ENCODE data around the gene NBPF15.
A peak's percentile ranks its signal among the peaks of the same experiment; 100 is the strongest.
"Not testable (repeated sequence)": the region's sequence is repeated elsewhere in the genome, so short reads cannot be mapped to it uniquely, and the experiment has no call there.

The NBPF15 gene

DNA sequence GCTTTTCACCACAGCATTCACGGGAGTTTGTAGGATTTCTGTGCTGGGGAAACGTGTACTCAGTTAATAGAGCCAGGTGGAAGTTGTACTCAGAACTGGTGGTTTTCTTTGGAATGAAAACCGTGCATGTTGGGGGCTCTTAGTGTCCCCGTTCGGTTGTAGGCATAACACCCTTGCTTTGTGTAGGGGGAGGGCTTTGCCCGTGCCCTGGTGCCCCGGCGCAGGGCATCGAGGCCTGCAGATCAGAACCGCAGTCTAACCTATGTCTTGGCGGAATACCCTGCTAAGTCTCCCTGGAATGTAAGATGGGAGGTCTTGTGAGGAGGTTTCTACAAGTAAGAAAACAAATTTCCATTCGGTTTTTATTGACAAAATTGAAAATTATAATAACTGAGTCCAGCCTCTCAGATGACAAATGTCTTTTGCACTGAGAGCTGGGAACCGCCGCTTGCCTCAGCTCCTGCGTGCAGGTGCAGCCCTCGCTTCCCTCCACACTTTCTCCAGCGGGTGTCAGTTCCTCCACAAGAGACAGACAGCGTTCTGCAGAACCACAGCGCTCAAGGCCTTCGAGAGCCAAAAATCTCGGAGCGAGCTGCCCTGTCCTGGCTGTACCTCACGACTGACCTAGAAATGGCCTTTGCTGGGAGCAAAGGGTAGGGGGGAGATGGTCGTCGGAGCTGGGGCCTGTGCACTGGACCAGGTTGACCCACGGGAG, 47.9 kb downstream of the NBPF15 start:
- ATAC-seq (replicated peaks) = peak; percentile 11
- not testable (repeated sequence) for H3K4me1 Mint-ChIP-seq (ENCODE audit: low read depth in 2 of 2); H3K27me3 Mint-ChIP-seq; DNase-seq; H3K9me3 Mint-ChIP-seq
- Mint-ChIP-seq H3K4me3 (peak overlapping the region; percentile 89 to 95), H3K36me3 (ENCODE audit: insufficient read depth) (peaks cover 29% of the 10 kb centered on the region), H3K27ac (peak overlapping the region; percentile 99)

DNA sequence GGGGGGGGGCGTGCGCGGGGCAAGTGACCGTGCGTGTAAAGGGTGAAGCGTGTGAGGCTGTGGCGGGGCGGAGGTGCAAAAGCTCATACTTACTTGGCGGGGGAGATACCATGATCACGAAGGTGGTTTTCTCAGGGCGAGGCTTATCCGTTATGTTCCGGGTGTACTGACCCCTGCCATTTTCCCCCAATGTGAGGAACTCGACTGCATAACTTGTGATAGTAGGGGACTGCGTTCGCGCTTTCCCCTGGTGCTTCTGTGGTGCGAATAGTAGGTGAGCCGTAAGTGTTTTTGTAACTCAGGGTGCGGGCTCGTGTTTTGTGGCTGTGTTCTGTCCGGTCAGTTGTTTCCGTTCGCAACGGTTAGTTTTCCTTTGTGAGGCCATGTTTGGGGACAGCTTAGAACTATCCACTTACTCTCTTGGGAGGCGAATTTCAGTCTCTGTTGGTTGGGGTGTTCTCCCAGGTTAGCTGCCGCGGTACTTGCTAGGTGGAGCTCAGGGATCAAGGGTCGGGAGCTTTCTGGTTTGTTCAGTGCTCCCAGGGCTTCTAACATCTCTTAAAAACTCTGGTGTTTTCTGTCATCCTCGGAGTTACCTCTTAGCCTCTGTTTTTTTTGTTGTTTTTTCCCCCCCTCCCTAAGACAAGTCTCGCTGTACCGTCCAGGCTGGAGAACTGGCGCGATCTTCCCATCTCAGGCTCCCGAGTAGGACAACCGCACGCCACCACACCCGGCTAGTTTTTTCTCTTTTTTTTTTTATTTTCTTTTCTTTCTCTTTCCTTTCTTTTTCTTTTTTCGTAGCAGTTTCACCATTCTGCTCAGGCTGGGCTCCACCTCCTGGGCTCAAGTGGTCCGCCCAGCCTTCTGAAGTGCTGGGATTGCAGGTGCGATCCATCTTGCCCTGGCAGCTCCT, 48.7 kb downstream of the NBPF15 start:
- not testable (repeated sequence) for H3K27me3 Mint-ChIP-seq; H3K9me3 Mint-ChIP-seq; H3K4me1 Mint-ChIP-seq (ENCODE audit: low read depth in 2 of 2)
- Mint-ChIP-seq H3K27ac (peak overlapping the region; percentile 99), H3K36me3 (ENCODE audit: insufficient read depth) (peaks cover 29% of the 10 kb centered on the region), H3K4me3 (peak overlapping the region; percentile 89 to 95)
- DNase-seq (peak; percentile 84 to 91 (median 89)), ATAC-seq (replicated peaks) (peak; percentile 84)

DNA sequence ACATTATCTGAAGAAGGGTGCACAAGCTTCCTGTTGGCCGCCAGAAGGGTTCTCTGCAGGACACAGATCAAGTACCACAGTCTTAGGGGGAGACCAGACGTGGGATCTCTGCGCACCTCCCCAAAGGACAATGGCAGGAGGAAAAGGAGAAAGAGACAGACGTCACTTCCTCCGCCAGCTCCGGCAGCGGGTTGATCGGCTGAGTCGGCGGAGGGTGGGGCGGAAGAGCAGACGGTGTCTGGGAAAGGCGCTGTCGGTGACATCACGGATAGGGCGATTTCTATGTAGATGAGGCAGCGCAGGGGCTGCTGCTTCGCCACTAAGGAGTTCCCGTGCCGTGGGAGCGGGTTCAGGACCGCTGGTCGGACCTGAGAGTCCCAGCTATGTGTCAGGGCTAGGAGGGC, 49.4 kb downstream of the NBPF15 start:
- H3K27me3 Mint-ChIP-seq; H3K4me1 Mint-ChIP-seq (ENCODE audit: low read depth in 2 of 2); H3K9me3 Mint-ChIP-seq: not testable (repeated sequence)
- ATAC-seq (replicated peaks) (peak; percentile 61), DNase-seq (peak; percentile 66 to 78 (median 71))
- Mint-ChIP-seq H3K36me3 (ENCODE audit: insufficient read depth) (peaks cover 29% of the 10 kb centered on the region), H3K27ac (peak overlapping the region; percentile 99), H3K4me3 (peak overlapping the region; percentile 89 to 95)

DNA sequence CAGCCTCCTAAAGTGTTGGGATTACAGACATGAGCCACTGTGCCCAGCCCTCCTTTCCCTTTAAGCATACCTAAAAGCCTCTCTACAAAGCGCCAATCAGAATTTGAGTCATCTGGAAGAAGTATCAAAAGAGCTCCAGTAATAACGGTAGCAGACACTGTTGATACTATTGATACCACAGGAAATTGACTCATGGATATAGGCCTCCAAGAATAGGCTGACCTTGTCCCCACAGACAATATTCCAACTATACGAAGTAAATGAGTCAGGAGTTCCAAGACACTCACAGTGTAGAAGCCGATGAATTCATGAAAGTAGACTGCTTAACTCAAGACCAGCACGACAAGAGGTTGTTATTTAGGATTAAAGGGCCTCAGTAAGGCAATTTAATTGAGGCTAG, 58.7 kb downstream of the NBPF15 start:
- H3K9me3 Mint-ChIP-seq; H3K36me3 Mint-ChIP-seq (ENCODE audit: insufficient read depth); H3K27me3 Mint-ChIP-seq; H3K4me3 Mint-ChIP-seq; H3K27ac Mint-ChIP-seq; ATAC-seq (replicated peaks); H3K4me1 Mint-ChIP-seq (ENCODE audit: low read depth in 2 of 2); DNase-seq: not testable (repeated sequence)

DNA sequence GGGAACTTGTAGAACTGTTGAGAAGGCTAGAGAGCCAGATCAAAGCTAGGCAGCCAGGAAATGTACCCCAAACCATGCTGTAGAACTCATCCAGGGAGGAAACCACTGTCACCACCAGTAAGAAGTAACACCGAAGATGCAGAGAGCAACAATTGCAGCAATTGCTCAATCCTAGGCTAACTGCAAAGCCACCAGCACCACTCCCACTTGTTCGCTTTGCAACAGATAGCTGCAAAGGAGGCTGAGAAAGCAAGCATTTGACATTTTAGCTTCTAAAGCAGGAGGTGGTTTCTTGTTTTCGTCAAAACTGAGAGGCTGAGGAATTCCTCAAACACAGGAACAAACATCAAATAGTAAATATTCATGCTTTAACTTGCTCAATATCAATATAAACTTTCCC, 89.8 kb downstream of the NBPF15 start:
- H3K27ac Mint-ChIP-seq; H3K36me3 Mint-ChIP-seq (ENCODE audit: insufficient read depth); H3K27me3 Mint-ChIP-seq; DNase-seq; H3K4me1 Mint-ChIP-seq (ENCODE audit: low read depth in 2 of 2); H3K9me3 Mint-ChIP-seq; H3K4me3 Mint-ChIP-seq: not testable (repeated sequence)
- ATAC-seq (replicated peaks) = peak; percentile 54

All from effector memory CD8-positive, alpha-beta T cell (primary cell).